NCI-H2107 treated with DMSO at 0.1 percent for 48 hours (cell line): ENCODE results near the gene RNF34.
A peak's percentile ranks its signal among the peaks of the same experiment; 100 is the strongest.

Source experiments
- DNase-seq: peaks from one replicate; lab custom pipeline; 2025; ENCODE audit not compliant: unreplicated experiment; lab: John Stamatoyannopoulos, UW

RNF34 gene

GRCh38 chr12:121465921-121466793 is 66.2 kb downstream of the RNF34 start:
- no peak for DNase-seq

- DNase-seq: peak; percentile 58
Observed at GRCh38 chr12:121466794-121467637, 67.1 kb downstream of the RNF34 start.

DNA sequence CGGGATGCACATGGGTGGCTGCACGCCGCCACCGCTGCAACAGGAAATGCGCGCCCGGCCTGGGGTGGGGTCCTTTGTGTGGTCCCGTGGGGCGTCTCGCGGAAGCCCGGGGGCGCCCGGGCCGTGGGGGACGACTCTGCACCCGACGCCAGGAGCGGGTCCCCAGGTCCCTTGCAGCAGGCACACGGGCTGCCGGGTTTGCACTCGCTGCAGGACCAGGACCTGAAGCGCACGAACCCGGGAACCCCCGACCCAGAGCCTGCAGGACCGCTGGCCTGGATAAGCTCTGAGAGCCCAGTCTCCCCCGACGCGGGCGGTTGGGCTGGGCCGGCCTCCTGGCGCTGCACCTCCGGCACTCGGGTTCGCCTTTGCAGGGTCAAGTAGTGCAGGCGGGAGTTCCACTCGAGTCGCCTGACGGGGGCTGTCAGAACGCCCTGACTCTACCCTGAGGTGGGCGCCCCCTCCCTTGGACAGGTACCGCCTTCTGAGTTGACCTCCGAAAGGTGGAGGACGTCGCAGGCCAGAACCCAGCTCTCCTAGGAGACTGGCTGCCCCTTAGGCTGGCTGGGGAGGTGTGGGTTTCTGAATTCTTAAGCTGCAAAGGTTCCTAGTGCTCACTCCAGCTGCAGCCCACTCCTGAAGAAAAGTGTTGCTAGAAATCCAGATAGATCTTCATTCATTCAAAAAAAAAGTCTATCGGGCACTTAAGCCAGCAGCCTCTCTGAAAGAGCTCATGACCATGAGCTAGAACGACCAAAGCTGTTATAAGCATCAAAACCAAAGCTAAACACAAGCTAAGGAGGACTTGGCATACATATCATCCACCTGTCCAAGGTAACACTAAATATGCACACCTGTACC is 68.0 kb downstream of the RNF34 start:
- no peak for DNase-seq

DNA sequence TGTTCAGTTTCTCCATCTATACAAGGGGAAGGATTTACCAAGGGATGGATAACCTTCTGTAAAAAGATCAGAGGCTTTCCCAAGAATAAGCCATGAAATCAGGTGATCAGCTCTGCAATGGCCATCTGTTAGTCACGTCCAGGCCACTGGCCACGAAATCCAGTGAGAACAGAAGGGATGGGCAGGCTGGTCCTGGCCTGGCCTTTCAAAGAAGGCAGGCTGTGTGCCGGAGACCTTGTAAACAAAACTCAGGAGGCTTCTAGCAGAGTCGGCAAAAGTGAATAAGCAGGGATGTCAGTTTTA is 68.5 kb downstream of the RNF34 start:
- no peak for DNase-seq

DNA sequence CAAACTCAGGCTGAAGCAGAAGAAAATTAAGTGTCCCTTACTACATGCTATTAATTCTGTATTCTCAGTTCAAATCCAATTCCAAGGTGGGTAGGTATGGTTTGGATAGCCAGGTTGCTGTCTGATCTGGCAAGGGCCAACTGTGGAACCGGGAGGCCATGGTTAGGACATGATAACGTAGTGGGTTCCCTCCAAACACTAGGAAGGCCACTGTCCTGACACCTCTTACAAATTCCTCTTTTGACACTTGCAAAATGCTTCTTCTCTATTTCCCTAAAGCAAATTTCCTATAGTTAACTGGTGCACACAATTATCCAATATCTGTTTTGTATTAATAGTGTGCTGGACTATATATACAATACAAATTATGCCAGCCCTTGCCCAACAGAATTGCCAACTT is 70.8 kb downstream of the RNF34 start:
- DNase-seq: no peak

- DNase-seq: no peak
Observed at GRCh38 chr12:121472150-121472905, 72.4 kb downstream of the RNF34 start.
